Activated CD4-positive, alpha-beta memory T cell treated with anti-CD3 and anti-CD28 coated beads, Interleukin-2, amount 10 ng/mL, durations not matched to agents 7 days and 5 days (primary cell): ENCODE measurements around the gene KIF5A. TPM values are rescaled to one million over a fixed set of nuclear protein-coding genes. Genes with fewer than 3 reads are reported as not detected.
"Not testable (repeated sequence)": the region's sequence is repeated elsewhere in the genome, so short reads cannot be mapped to it uniquely, and the experiment has no call there.

ENCODE experiments used
- CTCF ChIA-PET: fragments of 350-600 bp; sonication (Branson Sonifier 250); formaldehyde crosslinking; loops from one replicate; lab custom pipeline; 2021; ENCODE audit warnings: antibody characterized with exemption, inconsistent platforms; lab: Charles Lee
- POLR2A ChIA-PET: fragments of 350-600 bp; sonication (Branson Sonifier 250); formaldehyde crosslinking; loops from one replicate; lab custom pipeline; 2021; ENCODE audit warnings: antibody characterized with exemption; lab: Charles Lee
- DNase-seq: peaks from one replicate; pipeline ENCODE4 v3.0.0-alpha.2; 2020
- H3K27ac Mint-ChIP-seq: one replicate; pipeline ENCODE4 v1.8.0; 2021; ENCODE audit warnings: mild to moderate bottlenecking, mixed read lengths
- H3K27me3 Mint-ChIP-seq: one replicate; pipeline ENCODE4 v1.8.0; 2021; ENCODE audit warnings: mixed read lengths
- H3K36me3 Mint-ChIP-seq: one replicate; pipeline ENCODE4 v1.8.0; 2021; ENCODE audit warnings: low read depth, mixed read lengths
- H3K4me1 Mint-ChIP-seq: one replicate; pipeline ENCODE4 v1.8.0; 2021; ENCODE audit warnings: mixed read lengths
- H3K4me3 Mint-ChIP-seq: one replicate; pipeline ENCODE4 v1.8.0; 2021; ENCODE audit warnings: mild to moderate bottlenecking, mixed read lengths
- H3K9me3 Mint-ChIP-seq: one replicate; pipeline ENCODE4 v1.8.0; 2021; ENCODE audit warnings: mixed read lengths
- total RNA-seq, 2 experiments: library from RNA; stranded (reverse); gene quantifications; one replicate each; pipeline ENCODE4 v1.2.3, GENCODE V29; 2021

KIF5A gene
- total RNA-seq, 2 experiments from 2014 or later, result 0.93 to 1.0 TPM

- H3K4me3 Mint-ChIP-seq, result no peak overlapping the region
- H3K27ac Mint-ChIP-seq, result no peak overlapping the region
- ChIA-PET CTCF (interaction anchor here (0.6 to 6.1 kb wide), 29 partner anchors 8 to 273 kb away, joined by 3 to 77 read pairs (median 9); partner anchors contain the start of genes ARHGEF25, B4GALNT1, DCTN2 and DTX3), POLR2A (interaction anchor here (0.7 to 1.4 kb wide), 6 partner anchors 8 to 158 kb away, joined by 3 to 4 read pairs (median 4); partner anchors contain the start of gene OS9)
- no peaks in the 10 kb centered on the region for H3K9me3 Mint-ChIP-seq
- no peaks in the 10 kb centered on the region for H3K36me3 Mint-ChIP-seq
- peaks cover 1% of the 10 kb centered on the region for H3K27me3 Mint-ChIP-seq
- H3K4me1 Mint-ChIP-seq, result peaks cover 5% of the 10 kb centered on the region
- DNase-seq, result peak; percentile 72
Measured at GRCh38 chr12:57583008-57583831, 33.4 kb downstream of the KIF5A start.

- no peak overlapping the region for H3K4me3 Mint-ChIP-seq
- POLR2A ChIA-PET, result interaction anchor here (1.1 to 1.2 kb wide), 3 partner anchors 7 to 135 kb away, joined by 3 to 4 read pairs (median 3); partner anchors contain the start of gene OS9
- H3K27ac Mint-ChIP-seq, result no peak overlapping the region
- no peaks in the 10 kb centered on the region for H3K36me3 Mint-ChIP-seq
- no peaks in the 10 kb centered on the region for H3K9me3 Mint-ChIP-seq
- CTCF ChIA-PET, result interaction anchor here (1.1 to 6.1 kb wide), 23 partner anchors 9 to 161 kb away, joined by 3 to 77 read pairs (median 10); partner anchors contain the start of genes ARHGAP9, B4GALNT1, DCTN2 and DTX3
- peaks cover 5% of the 10 kb centered on the region for H3K4me1 Mint-ChIP-seq
- peaks cover 1% of the 10 kb centered on the region for H3K27me3 Mint-ChIP-seq
- no peak for DNase-seq
Measured at GRCh38 chr12:57584050-57584449, 34.2 kb downstream of the KIF5A start.

GRCh38 chr12:57584690-57585089, 34.8 kb downstream of the KIF5A start:
- ChIA-PET CTCF (interaction anchor here (1.2 to 6.1 kb wide), 13 partner anchors 8 to 161 kb away, joined by 3 to 77 read pairs (median 14); partner anchors contain the start of genes ARHGAP9, B4GALNT1, DCTN2 and GLI1), POLR2A (no interaction called here)
- no peaks in the 10 kb centered on the region for H3K36me3 Mint-ChIP-seq
- no peak overlapping the region for H3K4me3 Mint-ChIP-seq
- no peak for DNase-seq
- no peaks in the 10 kb centered on the region for H3K9me3 Mint-ChIP-seq
- H3K27me3 Mint-ChIP-seq, result peaks cover 1% of the 10 kb centered on the region
- H3K4me1 Mint-ChIP-seq, result peaks cover 3% of the 10 kb centered on the region
- H3K27ac Mint-ChIP-seq, result no peak overlapping the region

GRCh38 chr12:57585156-57585555, 35.3 kb downstream of the KIF5A start:
- Mint-ChIP-seq H3K27me3 (peaks cover 1% of the 10 kb centered on the region), H3K9me3 (no peaks in the 10 kb centered on the region), H3K4me3 (no peak overlapping the region), H3K4me1 (peaks cover 2% of the 10 kb centered on the region), H3K36me3 (no peaks in the 10 kb centered on the region), H3K27ac (no peak overlapping the region)
- POLR2A ChIA-PET, result no interaction called here
- CTCF ChIA-PET, result interaction anchor here (0.7 to 6.1 kb wide), 13 partner anchors 8 to 1468 kb away, joined by 3 to 77 read pairs (median 14); partner anchors contain the start of genes ARHGAP9, B4GALNT1, GLI1 and OS9
- DNase-seq, result no peak

- no peak overlapping the region for H3K4me3 Mint-ChIP-seq
- POLR2A ChIA-PET, result no interaction called here
- no peak overlapping the region for H3K27ac Mint-ChIP-seq
- no peaks in the 10 kb centered on the region for H3K9me3 Mint-ChIP-seq
- DNase-seq, result no peak
- H3K27me3 Mint-ChIP-seq, result peaks cover 1% of the 10 kb centered on the region
- no peaks in the 10 kb centered on the region for H3K36me3 Mint-ChIP-seq
- H3K4me1 Mint-ChIP-seq, result peaks cover 8% of the 10 kb centered on the region
- CTCF ChIA-PET, result interaction anchor here (1.4 to 6.1 kb wide), 4 partner anchors 11 to 62 kb away, joined by 3 to 47 read pairs (median 25); partner anchors contain the start of gene B4GALNT1
Measured at GRCh38 chr12:57586128-57586527, 36.3 kb downstream of the KIF5A start.

- DNase-seq, result no peak
- Mint-ChIP-seq H3K4me1 (peaks cover 14% of the 10 kb centered on the region), H3K4me3 (no peak overlapping the region), H3K9me3 (no peaks in the 10 kb centered on the region), H3K36me3 (no peaks in the 10 kb centered on the region), H3K27ac (no peak overlapping the region), H3K27me3 (peaks cover 1% of the 10 kb centered on the region)
- ChIA-PET POLR2A (no interaction called here), CTCF (no interaction called here)
Measured at GRCh38 chr12:57586832-57587429, 37.1 kb downstream of the KIF5A start.

- H3K27ac Mint-ChIP-seq, CTCF ChIA-PET, H3K36me3 Mint-ChIP-seq, H3K27me3 Mint-ChIP-seq, DNase-seq, H3K9me3 Mint-ChIP-seq, H3K4me3 Mint-ChIP-seq: not testable (repeated sequence)
- H3K4me1 Mint-ChIP-seq, result peaks cover 26% of the 10 kb centered on the region
- POLR2A ChIA-PET, result interaction anchor here (1.0 kb wide), 1 partner anchor 130 kb away, joined by 3 read pairs; no protein-coding TSS in a partner anchor
Measured at GRCh38 chr12:57588951-57589610, 39.2 kb downstream of the KIF5A start.

- Mint-ChIP-seq H3K27ac (peak overlapping the region; percentile 50), H3K4me3 (peak overlapping the region; percentile 82), H3K4me1 (peaks cover 26% of the 10 kb centered on the region), H3K9me3 (no peaks in the 10 kb centered on the region), H3K27me3 (no peaks in the 10 kb centered on the region), H3K36me3 (peaks cover 7% of the 10 kb centered on the region)
- ChIA-PET CTCF (interaction anchor here (0.6 to 4.6 kb wide), 5 partner anchors 7 to 351 kb away, joined by 3 to 54 read pairs (median 3); no protein-coding TSS in a partner anchor), POLR2A (interaction anchor here (1.0 to 3.7 kb wide), 7 partner anchors 9 to 182 kb away, joined by 3 to 17 read pairs (median 4); partner anchors contain the start of genes DCTN2, DTX3, EEF1AKMT3 and METTL1)
- no peak for DNase-seq
Measured at GRCh38 chr12:57590479-57590863, 40.6 kb downstream of the KIF5A start.

GRCh38 chr12:57590864-57591781, 41.3 kb downstream of the KIF5A start, which contains the start of gene PIP4K2C:
Gene PIP4K2C (plus strand): TSS chr12:57591192. CDS start chr12:57591290, 98 bp downstream.
- CTCF ChIA-PET, result interaction anchor here (1.0 to 4.6 kb wide), 5 partner anchors 8 to 351 kb away, joined by 3 to 54 read pairs (median 3); partner anchors contain the start of gene TSPAN31

GRCh38 chr12:57591782-57592325, 42.0 kb downstream of the KIF5A start:
- ChIA-PET POLR2A (interaction anchor here (0.7 to 3.7 kb wide), 9 partner anchors 8 to 180 kb away, joined by 3 to 17 read pairs (median 3); partner anchors contain the start of genes DTX3, EEF1AKMT3 and METTL1), CTCF (interaction anchor here (1.1 to 4.6 kb wide), 4 partner anchors 8 to 352 kb away, joined by 3 to 54 read pairs (median 3); partner anchors contain the start of gene TSPAN31)
- no peaks in the 10 kb centered on the region for H3K9me3 Mint-ChIP-seq
- DNase-seq, result no peak
- H3K4me3 Mint-ChIP-seq, result peak overlapping the region; percentile 82
- H3K4me1 Mint-ChIP-seq, result peaks cover 26% of the 10 kb centered on the region
- H3K27ac Mint-ChIP-seq, result peak overlapping the region; percentile 56
- no peaks in the 10 kb centered on the region for H3K27me3 Mint-ChIP-seq
- peaks cover 17% of the 10 kb centered on the region for H3K36me3 Mint-ChIP-seq

More at GRCh38 chr12:57590864-57591781, 41.3 kb downstream of the KIF5A start, which contains the start of gene PIP4K2C:
- Mint-ChIP-seq H3K27ac (peak within 1 kb of the TSS; percentile 68), H3K4me1 (peaks cover 26% of the 10 kb centered on the region), H3K4me3 (peak within 1 kb of the TSS; percentile 82), H3K36me3 (peaks cover 13% of the 10 kb centered on the region), H3K27me3 (no peaks in the 10 kb centered on the region), H3K9me3 (no peaks in the 10 kb centered on the region)
- POLR2A ChIA-PET, result interaction anchor here (0.6 to 3.7 kb wide), 14 partner anchors 8 to 181 kb away, joined by 3 to 17 read pairs (median 4); partner anchors contain the start of genes DCTN2, DTX3, EEF1AKMT3 and METTL1
- peak; percentile 87 for DNase-seq
